22Rv1 (cell line): Measurements from ENCODE around the gene FOCAD.

Source experiments
- H3K27ac ChIP-seq: fragments of 450-650 bp; 2 replicates; pipeline ENCODE4 v1.5.1; 2017
- CTCF ChIP-seq: fragments of 450-650 bp; IDR thresholded peaks from 2 replicates; pipeline ENCODE4 v1.5.1; 2017; ENCODE audit warnings: mild to moderate bottlenecking
- ZFX ChIP-seq: fragments of 450-650 bp; IDR thresholded peaks from 2 replicates; pipeline ENCODE4 v1.6.1; 2017; ENCODE audit warnings: antibody characterized with exemption, borderline replicate concordance

FOCAD gene

GRCh38 chr9:21027295-21027694 lies 343.2 kb downstream of the FOCAD start:
- no peak overlapping the region for H3K27ac ChIP-seq
- TF ChIP-seq ZFX (no peak), CTCF (no peak)

DNA sequence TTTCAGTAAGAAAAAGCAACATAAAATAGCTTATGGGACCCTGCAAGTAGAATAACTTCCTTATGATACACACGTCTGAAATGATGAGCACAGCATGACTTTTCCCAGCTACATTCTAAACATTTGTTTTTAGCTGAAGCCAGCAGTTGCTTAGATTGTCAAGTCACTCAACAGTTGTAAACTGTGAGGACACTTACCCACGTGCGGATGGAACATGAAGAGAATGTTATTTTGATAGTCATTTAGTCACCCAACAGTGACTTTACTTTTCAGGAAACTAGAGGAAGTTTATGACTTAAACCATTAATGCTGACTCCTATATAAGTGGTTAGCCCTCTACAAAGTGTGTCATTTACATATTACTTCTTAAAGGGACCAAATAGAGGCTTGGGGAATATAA lies 344.4 kb downstream of the FOCAD start:
- no peak overlapping the region for H3K27ac ChIP-seq
- TF ChIP-seq ZFX, result no peak
- no peak for TF ChIP-seq CTCF

GRCh38 chr9:21029661-21030060 lies 345.6 kb downstream of the FOCAD start:
- TF ChIP-seq CTCF (no peak), ZFX (no peak)

DNA sequence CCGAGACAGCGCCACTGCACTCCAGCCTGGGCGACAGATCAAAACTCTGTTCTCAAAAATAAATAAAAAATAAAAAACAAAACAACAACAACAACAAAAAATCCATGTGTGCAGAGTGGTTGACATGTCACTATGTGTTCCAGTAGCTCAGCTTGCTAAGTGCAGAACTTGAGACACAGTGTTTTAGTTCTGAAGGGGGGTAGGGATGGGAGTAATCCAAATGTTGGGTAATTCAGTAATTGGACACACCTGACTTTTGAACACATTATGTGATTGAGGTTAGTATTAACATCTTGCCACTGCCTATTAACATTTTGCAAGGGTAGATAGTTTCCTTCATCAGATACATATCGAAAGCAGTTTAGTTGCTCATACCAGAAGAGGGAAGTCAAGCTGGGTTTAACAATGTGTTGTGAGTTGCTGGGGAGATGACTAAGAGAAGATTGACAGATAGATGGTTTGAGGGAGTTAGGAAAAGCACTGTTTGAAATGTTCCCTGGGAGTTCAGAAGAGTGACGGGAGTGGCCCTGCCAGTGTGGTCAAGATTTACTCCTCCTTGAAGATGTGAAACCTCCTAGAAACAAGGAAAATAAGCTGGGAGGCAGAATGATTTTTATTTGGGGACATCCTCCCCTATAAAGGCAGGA lies 346.5 kb downstream of the FOCAD start:
- TF ChIP-seq ZFX (no peak), CTCF (no peak)
- H3K27ac ChIP-seq, result no peak overlapping the region

More at GRCh38 chr9:21029661-21030060, 345.6 kb downstream of the FOCAD start:
- H3K27ac ChIP-seq, result no peak overlapping the region

GRCh38 chr9:21031091-21031807 lies 347.2 kb downstream of the FOCAD start, which contains the start of gene HACD4:
HACD4 (minus strand) TSS chr9:21031640; CDS start chr9:21031590, 50 bp downstream.
- no peak within 1 kb of the TSS for H3K27ac ChIP-seq
- TF ChIP-seq ZFX (no peak), CTCF (no peak)

GRCh38 chr9:21031808-21032183 lies 347.7 kb downstream of the FOCAD start:
- no peak overlapping the region for H3K27ac ChIP-seq
- TF ChIP-seq ZFX, result no peak
- TF ChIP-seq CTCF, result no peak

- TF ChIP-seq CTCF (no peak), ZFX (no peak)
- H3K27ac ChIP-seq, result no peak overlapping the region
Measured at GRCh38 chr9:21037278-21037677, 353.2 kb downstream of the FOCAD start.
